WTC11 (cell line): ENCODE measurements around the gene UBL3. TPM values are rescaled to one million over a fixed set of nuclear protein-coding genes. Genes with fewer than 3 reads are reported as not detected.

ENCODE experiments used
- ATAC-seq: fragments of 200-7000 bp; cut with Tn5 transposase; 2 replicates; pipeline ENCODE4 v1.10.0; 2021; ENCODE audit warnings: mild to moderate bottlenecking, moderate library complexity
- CTCF ChIA-PET: fragments of 300-600 bp; sonication (Branson Sonifier 250); formaldehyde crosslinking; loops from one replicate; lab custom pipeline; 2021; ENCODE audit warnings: antibody characterized with exemption; lab: Charles Lee
- POLR2A ChIA-PET: fragments of 350-600 bp; sonication (Branson Sonifier 250); formaldehyde crosslinking; loops from one replicate; lab custom pipeline; 2021; ENCODE audit warnings: antibody characterized with exemption; lab: Charles Lee
- DNase-seq: peaks from one replicate; pipeline ENCODE4 v3.0.0; 2021; ENCODE audit warnings: low spot score
- H3K27ac Mint-ChIP-seq: 2 replicates; pipeline ENCODE4 v1.8.0; 2021; ENCODE audit warnings: mixed read lengths
- H3K27me3 Mint-ChIP-seq: 2 replicates; pipeline ENCODE4 v1.8.0; 2021; ENCODE audit warnings: low read depth, mild to moderate bottlenecking, moderate library complexity, mixed read lengths
- H3K36me3 Mint-ChIP-seq: 2 replicates; pipeline ENCODE4 v1.8.0; 2021; ENCODE audit warnings: mixed read lengths
- H3K4me1 Mint-ChIP-seq: 2 replicates; pipeline ENCODE4 v1.8.0; 2022; ENCODE audit warnings: mixed read lengths
- H3K4me3 Mint-ChIP-seq: 2 replicates; pipeline ENCODE4 v1.8.0; 2021; ENCODE audit warnings: mild to moderate bottlenecking, moderate library complexity, mixed read lengths
- H3K9me3 Mint-ChIP-seq: 2 replicates; pipeline ENCODE4 v1.8.0; 2021; ENCODE audit warnings: mixed read lengths
- ESRRA ChIP-seq: sonication (generic); formaldehyde crosslinking; IDR thresholded peaks from 2 replicates; pipeline ENCODE4 v1.8.1; 2022; ENCODE audit warnings: mild to moderate bottlenecking, missing genetic modification reagents, borderline replicate concordance
- GRHL2 ChIP-seq: fragments of 250-450 bp; sonication (Bioruptor Pico); IDR thresholded peaks from 2 replicates; pipeline ENCODE4 v1.8.0; 2022; ENCODE audit warnings: mild to moderate bottlenecking, moderate library complexity; ENCODE audit not compliant: insufficient replicate concordance, severe bottlenecking
- HMGXB4 ChIP-seq: sonication (generic); formaldehyde crosslinking; IDR thresholded peaks from 2 replicates; pipeline ENCODE4 v1.8.1; 2023; ENCODE audit warnings: mild to moderate bottlenecking, moderate library complexity, missing genetic modification reagents
- NFATC4 ChIP-seq: fragments of 250-450 bp; sonication (Bioruptor Pico); IDR thresholded peaks from 2 replicates; pipeline ENCODE4 v1.9.0; 2021; ENCODE audit warnings: mild to moderate bottlenecking
- NFE2L1 ChIP-seq: sonication (generic); formaldehyde crosslinking; IDR thresholded peaks from 2 replicates; pipeline ENCODE4 v1.8.1; 2023; ENCODE audit warnings: missing genetic modification reagents
- OVOL2 ChIP-seq: fragments of 250-450 bp; sonication (Bioruptor Pico); IDR thresholded peaks from 2 replicates; pipeline ENCODE4 v1.9.0; 2021; ENCODE audit warnings: mild to moderate bottlenecking, borderline replicate concordance
- TEAD4 ChIP-seq: sonication (generic); formaldehyde crosslinking; IDR thresholded peaks from 2 replicates; pipeline ENCODE4 v1.8.0; 2022; ENCODE audit warnings: mild to moderate bottlenecking, missing genetic modification reagents
- TP53 ChIP-seq: sonication (generic); formaldehyde crosslinking; IDR thresholded peaks from 2 replicates; pipeline ENCODE4 v1.8.1; 2023; ENCODE audit warnings: mild to moderate bottlenecking, missing genetic modification reagents
- ZBTB21 ChIP-seq: sonication (generic); formaldehyde crosslinking; IDR thresholded peaks from 2 replicates; pipeline ENCODE4 v1.8.1; 2023; ENCODE audit warnings: mild to moderate bottlenecking, missing genetic modification reagents, borderline replicate concordance
- ZNF219 ChIP-seq: sonication (generic); formaldehyde crosslinking; IDR thresholded peaks from 2 replicates; pipeline ENCODE4 v1.8.0; 2023; ENCODE audit warnings: missing genetic modification reagents, mild to moderate bottlenecking, borderline replicate concordance
- ZNF317 ChIP-seq: sonication (generic); formaldehyde crosslinking; IDR thresholded peaks from 2 replicates; pipeline ENCODE4 v1.8.1; 2023; ENCODE audit warnings: low read depth, mild to moderate bottlenecking, moderate library complexity, missing genetic modification reagents, borderline replicate concordance
- ZNF512 ChIP-seq: sonication (generic); formaldehyde crosslinking; IDR thresholded peaks from 2 replicates; pipeline ENCODE4 v1.8.1; 2022; ENCODE audit warnings: missing genetic modification reagents, borderline replicate concordance
- ZNF671 ChIP-seq: fragments of 250-450 bp; sonication (Bioruptor Pico); IDR thresholded peaks from 2 replicates; pipeline ENCODE4 v1.8.0; 2021; ENCODE audit warnings: mild to moderate bottlenecking
- total RNA-seq: library from RNA; stranded (reverse); gene quantifications from 3 replicates; pipeline ENCODE4 v1.2.3, GENCODE V29; 2021
- TF ChIP-seq, protein P1 (sequence below): sonication (generic); formaldehyde crosslinking; IDR thresholded peaks from 2 replicates; pipeline ENCODE4 v1.8.0; 2023; ENCODE audit warnings: missing genetic modification reagents, mild to moderate bottlenecking, borderline replicate concordance
- TF ChIP-seq, protein P2 (sequence below): sonication (generic); formaldehyde crosslinking; IDR thresholded peaks from 2 replicates; pipeline ENCODE4 v1.8.0; 2023; ENCODE audit warnings: missing genetic modification reagents
- TF ChIP-seq, protein P3 (sequence below): sonication (generic); formaldehyde crosslinking; conservative IDR thresholded peaks from 2 replicates; pipeline ENCODE4 v1.8.1; 2022; ENCODE audit warnings: mild to moderate bottlenecking, missing genetic modification reagents

UBL3 gene
- total RNA-seq, 1 experiment from 2014 or later: 15.5 TPM

DNA sequence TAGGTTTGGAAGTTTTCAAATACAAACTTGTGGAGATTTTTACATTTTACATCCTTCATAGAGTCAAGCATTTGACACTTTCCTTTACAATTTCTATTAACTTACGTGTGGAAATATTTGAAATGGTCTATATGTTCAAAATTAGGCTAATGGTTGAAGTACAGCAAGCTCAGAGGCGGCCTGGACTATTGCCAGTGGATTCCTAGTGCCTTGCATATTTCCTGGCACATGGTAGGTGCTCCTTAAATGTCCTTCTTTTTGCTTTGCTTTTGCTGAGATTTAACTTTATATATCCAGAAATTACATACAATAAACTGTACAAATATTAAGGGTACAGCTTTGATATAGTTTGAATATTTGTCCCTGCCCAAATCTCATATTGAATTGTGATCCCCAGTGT lies 93.9 kb downstream of the UBL3 start:
- Mint-ChIP-seq H3K4me3 (no peak overlapping the region), H3K4me1 (peaks cover 15% of the 10 kb centered on the region), H3K27me3 (no peaks in the 10 kb centered on the region), H3K9me3 (peaks cover 15% of the 10 kb centered on the region), H3K36me3 (no peaks in the 10 kb centered on the region), H3K27ac (no peak overlapping the region)
- ChIA-PET POLR2A (no interaction called here), CTCF (interaction anchor here (1.5 to 1.8 kb wide), 2 partner anchors 302 to 358 kb away, joined by 3 to 6 read pairs; no protein-coding TSS in a partner anchor)
- no peak for ATAC-seq
- TF ChIP-seq ZNF317 (CRISPR knock-in tag) (no peak), ZBTB21 (CRISPR knock-in tag) (no peak), GRHL2 (CRISPR knock-in tag) (no peak), ZNF219 (CRISPR knock-in tag) (no peak), ZNF512 (CRISPR knock-in tag) (no peak), OVOL2 (CRISPR knock-in tag) (no peak), NFE2L1 (CRISPR knock-in tag) (no peak)
- TF ChIP-seq, protein P1, sequence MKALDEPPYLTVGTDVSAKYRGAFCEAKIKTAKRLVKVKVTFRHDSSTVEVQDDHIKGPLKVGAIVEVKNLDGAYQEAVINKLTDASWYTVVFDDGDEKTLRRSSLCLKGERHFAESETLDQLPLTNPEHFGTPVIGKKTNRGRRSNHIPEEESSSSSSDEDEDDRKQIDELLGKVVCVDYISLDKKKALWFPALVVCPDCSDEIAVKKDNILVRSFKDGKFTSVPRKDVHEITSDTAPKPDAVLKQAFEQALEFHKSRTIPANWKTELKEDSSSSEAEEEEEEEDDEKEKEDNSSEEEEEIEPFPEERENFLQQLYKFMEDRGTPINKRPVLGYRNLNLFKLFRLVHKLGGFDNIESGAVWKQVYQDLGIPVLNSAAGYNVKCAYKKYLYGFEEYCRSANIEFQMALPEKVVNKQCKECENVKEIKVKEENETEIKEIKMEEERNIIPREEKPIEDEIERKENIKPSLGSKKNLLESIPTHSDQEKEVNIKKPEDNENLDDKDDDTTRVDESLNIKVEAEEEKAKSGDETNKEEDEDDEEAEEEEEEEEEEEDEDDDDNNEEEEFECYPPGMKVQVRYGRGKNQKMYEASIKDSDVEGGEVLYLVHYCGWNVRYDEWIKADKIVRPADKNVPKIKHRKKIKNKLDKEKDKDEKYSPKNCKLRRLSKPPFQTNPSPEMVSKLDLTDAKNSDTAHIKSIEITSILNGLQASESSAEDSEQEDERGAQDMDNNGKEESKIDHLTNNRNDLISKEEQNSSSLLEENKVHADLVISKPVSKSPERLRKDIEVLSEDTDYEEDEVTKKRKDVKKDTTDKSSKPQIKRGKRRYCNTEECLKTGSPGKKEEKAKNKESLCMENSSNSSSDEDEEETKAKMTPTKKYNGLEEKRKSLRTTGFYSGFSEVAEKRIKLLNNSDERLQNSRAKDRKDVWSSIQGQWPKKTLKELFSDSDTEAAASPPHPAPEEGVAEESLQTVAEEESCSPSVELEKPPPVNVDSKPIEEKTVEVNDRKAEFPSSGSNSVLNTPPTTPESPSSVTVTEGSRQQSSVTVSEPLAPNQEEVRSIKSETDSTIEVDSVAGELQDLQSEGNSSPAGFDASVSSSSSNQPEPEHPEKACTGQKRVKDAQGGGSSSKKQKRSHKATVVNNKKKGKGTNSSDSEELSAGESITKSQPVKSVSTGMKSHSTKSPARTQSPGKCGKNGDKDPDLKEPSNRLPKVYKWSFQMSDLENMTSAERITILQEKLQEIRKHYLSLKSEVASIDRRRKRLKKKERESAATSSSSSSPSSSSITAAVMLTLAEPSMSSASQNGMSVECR: no peak
- TF ChIP-seq, protein P2, sequence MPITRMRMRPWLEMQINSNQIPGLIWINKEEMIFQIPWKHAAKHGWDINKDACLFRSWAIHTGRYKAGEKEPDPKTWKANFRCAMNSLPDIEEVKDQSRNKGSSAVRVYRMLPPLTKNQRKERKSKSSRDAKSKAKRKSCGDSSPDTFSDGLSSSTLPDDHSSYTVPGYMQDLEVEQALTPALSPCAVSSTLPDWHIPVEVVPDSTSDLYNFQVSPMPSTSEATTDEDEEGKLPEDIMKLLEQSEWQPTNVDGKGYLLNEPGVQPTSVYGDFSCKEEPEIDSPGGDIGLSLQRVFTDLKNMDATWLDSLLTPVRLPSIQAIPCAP (CRISPR knock-in tag): no peak
- no peak for DNase-seq

- peak; percentile 23 for DNase-seq
- H3K27me3 Mint-ChIP-seq: no peaks in the 10 kb centered on the region
- H3K27ac Mint-ChIP-seq: no peak overlapping the region
- no peak for TF ChIP-seq TP53 (CRISPR knock-in tag)
- TF ChIP-seq NFE2L1 (CRISPR knock-in tag): 0 out of 2 replicates have a peak, but pooled peaks have one; percentile 27
- no peak for TF ChIP-seq HMGXB4 (CRISPR knock-in tag)
- TF ChIP-seq NFATC4 (CRISPR knock-in tag): no peak
- TF ChIP-seq TEAD4: no peak
- TF ChIP-seq ESRRA (CRISPR knock-in tag): no peak
- no peak for TF ChIP-seq ZNF671
- TF ChIP-seq, protein P3, sequence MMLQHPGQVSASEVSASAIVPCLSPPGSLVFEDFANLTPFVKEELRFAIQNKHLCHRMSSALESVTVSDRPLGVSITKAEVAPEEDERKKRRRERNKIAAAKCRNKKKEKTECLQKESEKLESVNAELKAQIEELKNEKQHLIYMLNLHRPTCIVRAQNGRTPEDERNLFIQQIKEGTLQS (CRISPR knock-in tag): no peak
- peak; percentile 24; the same call in 1 of the 2 replicates for ATAC-seq
- H3K4me1 Mint-ChIP-seq: peaks cover 15% of the 10 kb centered on the region
- CTCF ChIA-PET: interaction anchor here (0.6 to 1.9 kb wide), 6 partner anchors 17 to 360 kb away, joined by 4 to 6 read pairs (median 4); no protein-coding TSS in a partner anchor
- H3K9me3 Mint-ChIP-seq: no peaks in the 10 kb centered on the region
- H3K4me3 Mint-ChIP-seq: no peak overlapping the region
- H3K36me3 Mint-ChIP-seq: no peaks in the 10 kb centered on the region
- POLR2A ChIA-PET: interaction anchor here (0.7 to 1.1 kb wide), 2 partner anchors 205 to 360 kb away, joined by 3 read pairs; no protein-coding TSS in a partner anchor
Measured at GRCh38 chr13:29754473-29754806, 96.0 kb downstream of the UBL3 start.
